H1 (cell line): ENCODE data around the gene TAAR1.

Source experiments
- BRCA1 ChIP-seq: IDR thresholded peaks from 2 replicates; pipeline ENCODE4 v1.6.1; 2012; ENCODE audit warnings: low read depth, low read length, improper control_type of control experiment
- CHD1 ChIP-seq: IDR thresholded peaks from 2 replicates; pipeline ENCODE4 v1.6.1; 2012; ENCODE audit warnings: low read depth, low read length, improper control_type of control experiment
- CHD2 ChIP-seq: IDR thresholded peaks from 2 replicates; pipeline ENCODE4 v1.6.1; 2012; ENCODE audit warnings: low read length, improper control_type of control experiment
- EP300 ChIP-seq, 2 experiments: IDR thresholded peaks; 1 replicate in 1 of 2; 2 replicates in 1 of 2; pipeline ENCODE4 v1.6.1; 2011 to 2012; ENCODE audit warnings: low read depth in 2 of 2, low read length in 2 of 2, mild to moderate bottlenecking in 2 of 2, borderline replicate concordance in 1 of 2, inconsistent platforms in 1 of 2, moderate library complexity in 1 of 2
- EZH2 ChIP-seq: fragments of 200-600 bp; sonication (generic); IDR thresholded peaks from 2 replicates; pipeline ENCODE4 v1.7.1; 2012; ENCODE audit warnings: low read depth, mild to moderate bottlenecking, moderate library complexity, low read length, inconsistent platforms; ENCODE audit not compliant: severe bottlenecking
- KDM1A ChIP-seq: fragments of 200-600, 300-600 bp; sonication (generic); IDR thresholded peaks from 2 replicates; pipeline ENCODE4 v1.7.1; 2016; ENCODE audit warnings: mild to moderate bottlenecking, low read length, borderline replicate concordance
- POLR2A ChIP-seq, 2 experiments: IDR thresholded peaks; 1 replicate in 1 of 2; 2 replicates in 1 of 2; pipeline ENCODE4 v1.6.1; 2011; ENCODE audit warnings: low read depth in 2 of 2, low read length in 2 of 2, mild to moderate bottlenecking in 2 of 2; ENCODE audit errors: control extremely low read depth in 1 of 2
- SP1 ChIP-seq: IDR thresholded peaks from 2 replicates; pipeline ENCODE4 v1.6.1; 2011; ENCODE audit warnings: low read depth, low read length
- SRF ChIP-seq: IDR thresholded peaks from 2 replicates; pipeline ENCODE4 v1.6.1; 2011; ENCODE audit warnings: mild to moderate bottlenecking, low read depth, low read length, moderate library complexity
- TAF1 ChIP-seq: IDR thresholded peaks from 2 replicates; pipeline ENCODE4 v1.6.1; 2011; ENCODE audit warnings: mild to moderate bottlenecking, low read depth, low read length
- TCF12 ChIP-seq: IDR thresholded peaks from 2 replicates; pipeline ENCODE4 v1.6.1; 2011; ENCODE audit warnings: low read depth, mild to moderate bottlenecking, low read length
- TF ChIP-seq, protein P1 (sequence below), 3 experiments: IDR thresholded peaks; 1 replicate in 2 of 3; 2 replicates in 1 of 3; pipeline versions ENCODE4 v1.5.1 to v1.6.1; 2011; ENCODE audit warnings: low read length in 3 of 3, mild to moderate bottlenecking in 3 of 3, inconsistent platforms in 2 of 3, low read depth in 1 of 3, moderate library complexity in 1 of 3; ENCODE audit not compliant: insufficient read depth in 1 of 3; ENCODE audit errors: control extremely low read depth in 1 of 3
- TF ChIP-seq, protein P2 (sequence below): IDR thresholded peaks from 2 replicates; pipeline ENCODE4 v1.6.1; 2012; ENCODE audit warnings: inconsistent platforms

DNA sequence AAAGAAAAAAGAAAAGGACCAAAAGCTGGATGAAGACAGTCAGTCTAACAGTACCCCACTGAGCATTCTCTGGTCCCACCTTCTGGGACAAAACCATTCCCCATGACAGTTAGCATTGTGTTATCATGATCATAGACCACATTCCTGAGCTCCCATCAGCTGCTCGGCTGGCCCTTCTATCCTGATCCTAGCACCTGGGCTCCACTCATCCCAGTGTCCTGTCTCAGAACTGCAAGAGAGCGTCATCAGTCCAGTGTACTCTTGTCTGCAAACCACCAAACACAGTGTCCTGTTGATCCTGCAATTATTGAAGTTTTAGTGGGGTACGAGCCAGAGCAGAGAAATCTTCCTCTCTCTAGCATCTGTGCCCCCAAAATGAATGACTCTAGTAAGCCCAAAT is 16.0 kb upstream of the TAAR1 start:
- TF ChIP-seq SRF (no peak), CHD1 (no peak), POLR2A (IDR thresholded peaks at IDR 0.05; ENCODE audit: control extremely low read depth in 1 of 2, low read depth in 2 of 2, low read length in 2 of 2) (no peak), CHD2 (no peak), KDM1A (no peak), EP300 (IDR thresholded peaks at IDR 0.05; ENCODE audit: borderline replicate concordance in 1 of 2, low read depth in 2 of 2, low read length in 2 of 2) (no peak), BRCA1 (no peak), EZH2 (no peak), TCF12 (no peak), TAF1 (no peak), SP1 (no peak)
- TF ChIP-seq, protein P1, sequence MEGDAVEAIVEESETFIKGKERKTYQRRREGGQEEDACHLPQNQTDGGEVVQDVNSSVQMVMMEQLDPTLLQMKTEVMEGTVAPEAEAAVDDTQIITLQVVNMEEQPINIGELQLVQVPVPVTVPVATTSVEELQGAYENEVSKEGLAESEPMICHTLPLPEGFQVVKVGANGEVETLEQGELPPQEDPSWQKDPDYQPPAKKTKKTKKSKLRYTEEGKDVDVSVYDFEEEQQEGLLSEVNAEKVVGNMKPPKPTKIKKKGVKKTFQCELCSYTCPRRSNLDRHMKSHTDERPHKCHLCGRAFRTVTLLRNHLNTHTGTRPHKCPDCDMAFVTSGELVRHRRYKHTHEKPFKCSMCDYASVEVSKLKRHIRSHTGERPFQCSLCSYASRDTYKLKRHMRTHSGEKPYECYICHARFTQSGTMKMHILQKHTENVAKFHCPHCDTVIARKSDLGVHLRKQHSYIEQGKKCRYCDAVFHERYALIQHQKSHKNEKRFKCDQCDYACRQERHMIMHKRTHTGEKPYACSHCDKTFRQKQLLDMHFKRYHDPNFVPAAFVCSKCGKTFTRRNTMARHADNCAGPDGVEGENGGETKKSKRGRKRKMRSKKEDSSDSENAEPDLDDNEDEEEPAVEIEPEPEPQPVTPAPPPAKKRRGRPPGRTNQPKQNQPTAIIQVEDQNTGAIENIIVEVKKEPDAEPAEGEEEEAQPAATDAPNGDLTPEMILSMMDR (IDR thresholded peaks at IDR 0.05; ENCODE audit: control extremely low read depth in 1 of 3, insufficient read depth in 1 of 3, low read depth in 1 of 3, low read length in 3 of 3) = no peak
- TF ChIP-seq, protein P2, sequence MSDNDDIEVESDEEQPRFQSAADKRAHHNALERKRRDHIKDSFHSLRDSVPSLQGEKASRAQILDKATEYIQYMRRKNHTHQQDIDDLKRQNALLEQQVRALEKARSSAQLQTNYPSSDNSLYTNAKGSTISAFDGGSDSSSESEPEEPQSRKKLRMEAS = no peak
